NCI-H748 (cell line): ENCODE data around the gene RELN.

Source experiments
- DNase-seq: peaks from one replicate; lab custom pipeline; 2025; ENCODE audit not compliant: unreplicated experiment; lab: John Stamatoyannopoulos, UW

Gene RELN

DNA sequence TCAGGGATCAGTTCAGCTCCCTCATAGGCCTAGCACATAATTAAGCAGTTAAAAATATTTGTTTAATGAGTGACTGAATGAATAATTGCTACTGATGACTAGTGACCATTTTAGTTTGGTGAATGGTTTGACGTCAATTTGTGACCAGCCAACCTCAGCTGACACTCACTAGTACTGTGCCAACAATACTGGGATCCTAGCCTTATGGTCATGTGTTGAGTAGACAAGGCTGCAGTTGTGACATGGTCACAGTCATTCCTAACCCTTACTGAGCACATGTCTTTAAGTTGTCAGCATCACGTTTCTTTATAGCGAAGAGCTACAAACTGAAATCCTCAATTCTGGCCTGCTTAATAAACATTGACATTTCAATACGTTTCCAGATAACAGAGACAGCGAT, 456.5 kb downstream of the RELN start:
- no peak for DNase-seq

GRCh38 chr7:103528152-103528551, 461.3 kb downstream of the RELN start:
- DNase-seq = no peak

- DNase-seq = no peak
Measured at GRCh38 chr7:103525937-103526336, 463.5 kb downstream of the RELN start.

GRCh38 chr7:103524042-103524907, 465.2 kb downstream of the RELN start:
- peak; percentile 66 for DNase-seq

DNA sequence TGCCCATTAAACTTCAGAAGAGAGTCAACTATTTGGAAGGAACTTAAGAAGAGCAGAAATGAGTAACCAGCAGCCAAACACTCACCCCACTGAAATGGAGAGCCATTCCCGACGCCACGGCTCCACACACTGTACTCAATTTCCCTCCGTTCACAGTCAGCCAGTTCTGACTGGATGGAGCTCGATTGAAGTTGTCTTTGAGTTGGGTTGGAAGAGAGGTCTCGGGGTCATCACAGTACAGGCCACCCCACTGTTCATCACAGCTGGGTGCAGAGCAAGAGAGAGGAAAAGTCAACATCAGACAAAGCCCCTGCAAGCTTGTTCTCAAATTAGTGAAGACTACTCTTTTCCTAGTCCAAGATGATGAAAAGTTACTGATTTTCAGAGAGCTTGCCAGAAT, 467.5 kb downstream of the RELN start:
- DNase-seq = peak; percentile 8

- no peak for DNase-seq
Measured at GRCh38 chr7:103504505-103505135, 484.8 kb downstream of the RELN start.

- no peak for DNase-seq
Measured at GRCh38 chr7:103501206-103501605, 488.3 kb downstream of the RELN start.

GRCh38 chr7:103499976-103500375, 489.5 kb downstream of the RELN start:
- DNase-seq = no peak

- DNase-seq = peak; percentile 92
Measured at GRCh38 chr7:103487419-103487818, 502.0 kb downstream of the RELN start.

DNA sequence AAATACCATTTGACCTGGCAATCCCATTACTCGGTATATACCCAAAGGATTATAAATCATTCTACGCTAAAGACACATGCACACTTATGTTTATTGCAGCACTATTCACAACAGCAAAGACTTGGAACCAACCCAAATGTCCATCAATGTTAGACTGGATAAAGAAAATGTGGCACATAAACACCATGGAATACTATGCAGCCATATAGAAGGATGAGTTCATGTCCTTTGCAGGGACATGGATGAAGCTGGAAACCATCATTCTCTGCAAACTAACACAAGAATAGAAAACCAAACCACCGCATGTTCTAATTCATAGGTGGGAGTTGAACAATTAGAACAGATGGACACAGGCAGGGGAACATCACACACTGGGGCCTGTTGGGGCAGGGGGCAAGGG, 502.6 kb downstream of the RELN start:
- DNase-seq = peak; percentile 3

- DNase-seq = no peak
Measured at GRCh38 chr7:103480771-103481170, 508.7 kb downstream of the RELN start.

GRCh38 chr7:103474956-103475355, 514.5 kb downstream of the RELN start:
- no peak for DNase-seq

DNA sequence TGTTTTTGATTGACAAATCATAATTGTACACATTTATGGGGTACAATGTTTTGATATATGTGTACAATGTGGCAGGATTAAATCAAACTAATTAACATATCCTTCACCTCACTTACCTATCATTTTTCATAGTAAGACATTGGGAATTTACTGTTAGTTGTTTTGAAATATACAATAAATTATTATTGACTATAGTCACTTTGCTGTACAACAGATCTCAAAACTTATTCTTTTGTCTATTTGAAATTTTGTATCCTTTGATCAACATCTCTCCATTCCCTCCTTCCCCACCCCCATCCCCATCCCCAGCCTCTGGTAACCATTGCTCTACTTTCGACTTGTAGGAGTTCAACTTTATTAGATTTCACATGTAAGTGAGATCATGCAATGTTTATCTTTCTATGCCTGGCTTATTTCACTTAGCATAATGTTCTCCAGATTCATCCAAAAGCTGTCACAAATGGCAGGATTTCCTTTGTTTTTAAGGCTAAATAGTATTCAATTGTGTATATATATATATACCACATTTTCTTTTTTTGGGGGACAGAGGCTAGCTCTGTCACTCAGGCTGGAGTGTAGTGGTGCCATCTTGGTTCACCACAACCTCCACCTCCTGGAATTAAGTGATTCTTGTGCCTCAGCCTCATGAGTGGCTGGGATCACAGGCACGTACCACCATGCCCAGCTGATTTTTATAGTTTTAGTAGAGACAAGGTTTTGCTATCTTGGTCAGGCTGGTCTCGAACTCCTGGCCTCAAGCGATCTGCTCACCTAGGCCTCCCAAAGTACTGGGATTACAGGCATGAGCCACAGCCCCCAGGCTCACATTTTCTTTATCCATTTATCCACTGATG, 520.1 kb downstream of the RELN start:
- DNase-seq = no peak

- DNase-seq = no peak
Measured at GRCh38 chr7:103466814-103467213, 522.6 kb downstream of the RELN start.

DNA sequence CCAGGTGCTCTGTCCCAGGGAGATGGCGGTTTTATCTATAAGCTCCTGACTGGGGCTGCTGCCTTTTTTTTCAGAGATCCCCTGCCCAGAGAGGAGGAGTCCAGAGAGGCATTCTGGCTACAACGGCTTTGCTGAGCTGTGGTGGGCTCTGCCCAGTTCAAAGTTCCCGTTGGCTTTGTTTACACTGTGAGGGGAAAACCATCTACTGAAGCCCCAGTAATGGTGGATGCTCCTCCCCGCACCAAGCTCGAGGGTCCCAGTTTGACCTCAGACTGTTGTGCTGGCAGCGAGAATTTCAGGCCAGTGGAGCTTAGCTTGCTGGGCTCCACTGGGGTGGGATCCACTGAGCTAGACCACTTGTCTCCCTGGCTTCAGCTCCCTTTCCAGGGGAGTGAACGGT, 527.1 kb downstream of the RELN start:
- DNase-seq = no peak

DNA sequence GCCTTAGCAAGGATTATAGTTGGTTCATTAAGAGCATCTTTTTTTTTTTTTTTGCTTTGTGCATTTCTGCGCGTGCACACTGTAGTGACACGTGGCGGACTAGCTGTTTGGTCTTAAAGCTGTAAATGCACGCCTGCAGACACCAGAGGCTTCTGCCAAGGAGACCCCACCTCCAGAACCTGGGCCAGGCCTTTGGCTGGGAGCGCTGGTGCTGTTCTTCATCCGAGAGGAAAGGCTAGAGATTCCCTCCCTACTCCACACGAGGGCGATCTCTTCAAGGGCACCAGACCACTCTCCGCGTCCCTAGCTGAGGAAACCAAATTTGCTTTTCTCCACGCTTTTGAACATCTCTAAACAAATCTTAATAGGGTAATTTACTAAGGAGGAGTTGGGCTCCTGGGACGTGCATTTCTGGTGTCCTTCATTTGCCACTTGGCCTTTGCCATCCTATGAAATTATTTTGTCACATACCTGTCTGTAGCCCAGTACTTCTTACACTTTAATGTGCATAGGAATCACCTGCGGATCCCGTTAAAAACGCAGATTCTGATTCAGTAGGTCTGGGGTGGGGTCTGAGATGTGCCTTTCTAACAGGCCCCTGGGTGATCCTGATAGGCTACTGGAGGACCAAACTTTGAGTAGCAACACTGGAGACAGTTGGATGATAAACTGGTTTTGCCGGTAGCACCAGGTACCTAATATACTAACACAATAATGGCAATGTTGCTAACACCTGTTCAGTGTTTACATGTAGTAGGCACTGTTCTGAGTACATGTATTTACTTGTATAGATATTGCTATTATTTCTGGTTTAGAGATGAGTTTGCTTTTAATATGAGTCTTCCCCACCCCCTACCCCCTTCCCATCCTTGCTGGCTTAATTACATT, 542.1 kb downstream of the RELN start:
- peak; percentile 96 for DNase-seq

GRCh38 chr7:103446049-103446520, 543.4 kb downstream of the RELN start, which contains the start of gene SLC26A5:
TSS of gene SLC26A5 (minus strand) at chr7:103446207. CDS start at chr7:103421514, 24,693 bp downstream.
- peak; percentile 85 for DNase-seq

GRCh38 chr7:103445228-103446048, 544.0 kb downstream of the RELN start:
- DNase-seq = peak; percentile 55

DNA sequence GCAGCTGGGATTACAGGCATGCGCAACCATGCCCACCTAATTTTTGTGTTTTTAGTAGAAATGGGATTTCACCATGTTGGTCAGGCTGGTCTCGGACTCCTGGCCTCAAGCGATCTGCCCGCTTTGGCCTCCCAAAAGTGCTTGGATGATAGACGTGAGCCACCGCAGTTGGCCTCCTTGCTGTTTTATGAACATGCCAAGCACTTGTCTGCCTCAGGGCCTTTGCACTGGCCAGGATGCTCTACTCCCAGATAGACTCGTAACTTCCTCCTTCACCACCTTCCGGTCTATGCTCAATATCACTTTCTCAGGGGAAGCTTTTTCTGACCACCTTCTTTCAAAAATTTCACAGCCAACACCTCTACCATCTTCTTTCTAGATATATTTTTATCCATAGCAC, 549.8 kb downstream of the RELN start:
- DNase-seq = no peak
